Hair follicle dermal papilla cell (primary cell): ENCODE results near the gene GAL3ST3. TPM values are rescaled to one million over a fixed set of nuclear protein-coding genes. Genes with fewer than 3 reads are reported as not detected.

Experiments
- total RNA-seq: library from RNA; depleted of rRNA; stranded (reverse); fragments of >200 nt; gene quantifications from 2 replicates; pipeline ENCODE4 v1.2.3, GENCODE V29; 2012

GAL3ST3 gene
- total RNA-seq, result 0.16 TPM in 1 of 2 replicates, not detected in the other

GRCh38 chr11:66048547-66049323 lies at the start of gene GAL3ST3:
GAL3ST3 (minus strand) TSS chr11:66049161; CDS start chr11:66045415, 3,746 bp downstream.

GRCh38 chr11:66069715-66070603 lies 21.0 kb upstream of the GAL3ST3 start, which contains the start of gene PACS1:
PACS1 (plus strand) TSS chr11:66070272; CDS start chr11:66070487, 215 bp downstream.

GRCh38 chr11:66051766-66052663 lies 3.1 kb upstream of the GAL3ST3 start, which contains the start of gene SF3B2:
SF3B2 (plus strand) TSS chr11:66052364; CDS start chr11:66052385, 21 bp downstream.

DNA sequence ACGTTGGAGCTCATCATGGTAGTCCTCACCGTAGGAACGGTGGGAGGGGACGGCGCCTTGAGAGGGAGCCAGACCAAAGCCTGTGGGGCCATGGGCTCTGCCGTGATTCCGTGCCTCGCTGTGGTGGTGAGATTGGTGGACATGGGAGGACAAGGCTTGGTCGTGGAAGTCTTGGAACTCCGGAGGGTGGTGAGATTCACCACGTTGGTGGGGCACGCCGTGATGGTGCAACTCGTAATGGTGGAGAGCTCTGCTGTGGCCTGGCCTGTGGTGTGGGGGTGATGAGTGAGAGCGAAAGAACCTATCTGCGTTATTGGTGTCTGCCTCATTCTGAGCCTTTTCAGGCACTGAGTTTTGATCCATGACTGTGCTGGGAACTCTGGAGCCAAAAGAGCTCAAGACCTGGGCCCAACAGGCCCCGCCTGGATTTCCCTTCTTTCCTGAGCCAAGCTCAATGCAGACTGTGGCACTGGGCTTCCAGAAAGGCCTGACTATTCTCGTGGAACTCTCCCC lies 22.9 kb downstream of the GAL3ST3 start, which contains the start of gene CATSPER1:
TSS of gene CATSPER1 (minus strand) at position 463 of the 513 bp plus-strand sequence. CDS start at position 363, 100 bp downstream.

DNA sequence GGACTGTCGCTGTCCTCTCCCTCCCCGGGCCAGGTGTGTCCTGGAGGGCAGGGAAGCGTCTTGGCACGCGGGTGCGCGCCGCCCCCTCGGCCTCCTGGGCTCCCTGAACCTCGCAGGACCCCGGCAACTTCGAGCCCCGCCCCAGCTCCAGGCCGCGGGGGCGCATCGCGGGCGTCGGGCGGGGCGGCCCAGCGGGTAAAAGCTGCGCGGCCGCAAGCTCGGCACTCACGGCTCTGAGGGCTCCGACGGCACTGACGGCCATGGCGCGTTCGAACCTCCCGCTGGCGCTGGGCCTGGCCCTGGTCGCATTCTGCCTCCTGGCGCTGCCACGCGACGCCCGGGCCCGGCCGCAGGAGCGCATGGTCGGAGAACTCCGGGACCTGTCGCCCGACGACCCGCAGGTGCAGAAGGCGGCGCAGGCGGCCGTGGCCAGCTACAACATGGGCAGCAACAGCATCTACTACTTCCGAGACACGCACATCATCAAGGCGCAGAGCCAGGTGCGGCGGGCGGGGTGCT lies 37.1 kb downstream of the GAL3ST3 start, which contains the start of gene CST6:
TSS of gene CST6 (plus strand) at position 224 of the 519 bp plus-strand sequence. CDS start at position 261, 37 bp downstream.

GRCh38 chr11:66001942-66002647 lies 46.9 kb downstream of the GAL3ST3 start, which contains the start of the genes BANF1 and EIF1AD:
BANF1 (plus strand) TSS chr11:66002503; CDS start chr11:66003251, 748 bp downstream.
EIF1AD (minus strand) TSS chr11:66002157; CDS start chr11:66000389, 1,768 bp downstream.

Other genes starting within 250 kb of the GAL3ST3 start
- 0.97 and 1.3 TPM in 2 replicates for gene SNX32, start 215.2 kb downstream of the GAL3ST3 start, total RNA-seq
- gene CFL1, start 191.0 kb downstream of the GAL3ST3 start, total RNA-seq, result 760 and 1,030 TPM in 2 replicates
- gene MUS81, start 188.7 kb downstream of the GAL3ST3 start, total RNA-seq, result 59.3 and 89.6 TPM in 2 replicates
- gene EFEMP2, start 176.4 kb downstream of the GAL3ST3 start, total RNA-seq, result 106 and 128 TPM in 2 replicates
- gene CTSW, start 169.3 kb downstream of the GAL3ST3 start, total RNA-seq, result not detected in 2 replicates
- 117 and 131 TPM in 2 replicates for gene FIBP, start 160.7 kb downstream of the GAL3ST3 start, total RNA-seq
- 42.7 and 47.2 TPM in 2 replicates for gene CCDC85B, start 158.5 kb downstream of the GAL3ST3 start, total RNA-seq
- 14.5 and 22.2 TPM in 2 replicates for gene FOSL1, start 148.8 kb downstream of the GAL3ST3 start, total RNA-seq
- 30.2 and 31.0 TPM in 2 replicates for gene C11orf68, start 130.1 kb downstream of the GAL3ST3 start, total RNA-seq
- gene DRAP1, start 129.7 kb downstream of the GAL3ST3 start, total RNA-seq, result 95.9 and 100 TPM in 2 replicates
- not detected in 2 replicates for gene TSGA10IP, start 103.7 kb downstream of the GAL3ST3 start, total RNA-seq
- gene SART1, start 87.4 kb downstream of the GAL3ST3 start, total RNA-seq, result 22.7 and 26.8 TPM in 2 replicates
- gene EIF1AD, start 47.0 kb downstream of the GAL3ST3 start, total RNA-seq, result 27.6 and 34.1 TPM in 2 replicates
- 13.5 and 18.2 TPM in 2 replicates for gene BANF1, start 46.7 kb downstream of the GAL3ST3 start, total RNA-seq
- 0.49 and 0.85 TPM in 2 replicates for gene CST6, start 37.2 kb downstream of the GAL3ST3 start, total RNA-seq
- gene CATSPER1, start 22.7 kb downstream of the GAL3ST3 start, total RNA-seq, result not detected in 2 replicates
- gene SF3B2, start 3.2 kb upstream of the GAL3ST3 start, total RNA-seq, result 117 and 171 TPM in 2 replicates
- gene PACS1, start 21.1 kb upstream of the GAL3ST3 start, total RNA-seq, result 41.7 and 44.0 TPM in 2 replicates
- gene KLC2, start 208.5 kb upstream of the GAL3ST3 start, total RNA-seq, result 19.9 and 22.6 TPM in 2 replicates
- gene RAB1B, start 219.5 kb upstream of the GAL3ST3 start, total RNA-seq, result 98.2 and 118 TPM in 2 replicates
- 0.16 TPM in 1 of 2 replicates, not detected in the other for gene CNIH2, start 229.0 kb upstream of the GAL3ST3 start, total RNA-seq
- gene YIF1A, start 240.0 kb upstream of the GAL3ST3 start, total RNA-seq, result 148 and 155 TPM in 2 replicates
- gene TMEM151A, start 242.7 kb upstream of the GAL3ST3 start, total RNA-seq, result 0.16 and 0.24 TPM in 2 replicates